Measurements from ENCODE around the gene ABLIM3. TPM values are rescaled to one million over a fixed set of nuclear protein-coding genes. Genes with fewer than 3 reads are reported as not detected.

Gene ABLIM3
- total and polyA plus RNA-seq, 2 of the 8 experiments (the other 6 are each of a cell fraction or from before 2014, with no cell fraction given) = 0.36 to 0.56 TPM

DNA sequence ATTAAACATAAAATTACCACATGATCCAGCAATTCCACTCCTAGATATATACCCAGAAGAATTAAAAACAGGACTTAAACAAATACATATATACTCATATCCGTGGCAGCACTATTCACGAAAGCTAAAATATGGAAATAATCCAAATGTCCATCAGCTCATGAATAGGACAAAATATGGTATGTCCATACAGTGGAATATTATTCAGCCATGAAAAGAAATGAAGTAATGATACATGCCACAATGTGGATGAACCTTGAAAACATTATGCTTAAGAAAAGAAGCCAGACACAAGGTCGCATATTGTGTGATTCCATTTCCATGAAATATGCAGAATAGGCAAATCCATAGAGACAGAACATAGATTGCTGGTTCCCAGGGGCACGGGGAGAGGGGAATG is 105.6 kb downstream of the ABLIM3 start:
- Histone ChIP-seq H2BK12ac (ENCODE audit: low read depth, low read length) (no peak overlapping the region), H3K27me3 (replicated peaks in 1 of 4; ENCODE audit: control insufficient read depth in 3 of 4, extremely low read depth in 1 of 4, insufficient read depth in 3 of 4, low read length in 3 of 4) (no peaks in the 10 kb centered on the region), H3K36me3 (ENCODE audit: control insufficient read depth in 2 of 4, insufficient read depth in 4 of 4, low read length in 3 of 4) (no peaks in the 10 kb centered on the region), H4K8ac (ENCODE audit: extremely low read depth, insufficient read depth, low read length) (no peak overlapping the region), H3K4me2 (ENCODE audit: insufficient read depth in 1 of 2, low read depth in 2 of 2, low read length in 2 of 2) (no peak overlapping the region), H3K79me2 (ENCODE audit: control insufficient read depth in 1 of 2, insufficient read depth in 2 of 2, low read length in 2 of 2) (no peaks in the 10 kb centered on the region), H2BK5ac (ENCODE audit: low read depth, low read length) (no peak overlapping the region), H3K23me2 (ENCODE audit: low read depth, low read length) (no peaks in the 10 kb centered on the region), H3K18ac (ENCODE audit: extremely low read depth, low read length) (no peak overlapping the region), H3K4ac (replicated peaks; ENCODE audit: insufficient read length, low read depth, low read length) (no peak overlapping the region), H3K56ac (replicated peaks; ENCODE audit: insufficient read length, low read depth, low read length) (no peak overlapping the region), H2AFZ (ENCODE audit: low read length) (no peak overlapping the region), H2AK5ac (ENCODE audit: low read depth, low read length) (no peak overlapping the region), H3K9me3 (ENCODE audit: insufficient read depth in 2 of 2, low read depth in 1 of 2, low read length in 1 of 2) (no peaks in the 10 kb centered on the region), H4K20me1 (replicated peaks in 1 of 2; ENCODE audit: control insufficient read depth in 1 of 2, insufficient read depth in 2 of 2, low read length in 2 of 2) (no peaks in the 10 kb centered on the region), H2BK20ac (ENCODE audit: low read length) (no peak overlapping the region), H4K91ac (replicated peaks; ENCODE audit: insufficient read length, low read length) (no peak overlapping the region), H3K4me1 (replicated peaks in 1 of 4; ENCODE audit: control insufficient read depth in 3 of 4, insufficient read depth in 4 of 4, low read length in 3 of 4) (no peaks in the 10 kb centered on the region), H3K23ac (ENCODE audit: insufficient read length) (no peak overlapping the region), H3K27ac (ENCODE audit: low read depth, low read length) (no peak overlapping the region), H3K79me1 (ENCODE audit: low read depth, low read length) (no peaks in the 10 kb centered on the region), H3K9ac (replicated peaks in 1 of 4; ENCODE audit: extremely low read depth in 1 of 4, low read depth in 3 of 4, low read length in 3 of 4) (no peak overlapping the region), H2BK120ac (replicated peaks; ENCODE audit: low read depth, low read length) (no peak overlapping the region), H3K4me3 (ENCODE audit: extremely low read depth in 1 of 4, insufficient read depth in 2 of 4, low read depth in 3 of 4, low read length in 4 of 4) (no peak overlapping the region), H3K14ac (ENCODE audit: insufficient read length) (no peak overlapping the region), H2BK15ac (ENCODE audit: low read length) (no peak overlapping the region), H4K5ac (ENCODE audit: insufficient read length, low read depth, low read length) (no peak overlapping the region)
- CTCF ChIA-PET (ENCODE audit: partially characterized antibody) = interaction anchor here (0.6 to 10.9 kb wide), 7 partner anchors 10 to 686 kb away, joined by 3 to 99 read pairs (median 4); no protein-coding TSS in a partner anchor
- FAIRE-seq = no peak
- WGBS, 2 experiments (ENCODE audit: extremely low coverage in 1 of 2, insufficient coverage in 1 of 2, insufficient read length in 1 of 2, insufficient replicate concordance in 2 of 2, low coverage in 1 of 2, low lambda C conversion rate in 2 of 2, missing lambda C conversion rate in 1 of 2) = 95% methylated on average over 4 of the region's 4 CpGs; no CpG with 5 or more reads in 1 of the 2 experiments
- TF ChIP-seq POLR2AphosphoS5 (IDR thresholded peaks at IDR 0.05; ENCODE audit: low read depth, low read length) = no peak
- TF ChIP-seq ASH2L (IDR thresholded peaks at IDR 0.05; ENCODE audit: low read length) = no peak
- TF ChIP-seq CBX5 (IDR thresholded peaks at IDR 0.05; ENCODE audit: low read depth, low read length) = no peak
- TF ChIP-seq RAD21 (IDR thresholded peaks at IDR 0.05 in 1 of 2, conservative IDR thresholded peaks at IDR 0.05 in 1 of 2; ENCODE audit: low read depth in 2 of 2, low read length in 2 of 2) = no peak
- no peak for TF ChIP-seq CHD2 (IDR thresholded peaks at IDR 0.05; ENCODE audit: low read length)
- TF ChIP-seq TCF12 (IDR thresholded peaks at IDR 0.05; ENCODE audit: low read depth, low read length) = no peak
- TF ChIP-seq MAX (IDR thresholded peaks at IDR 0.05) = no peak
- TF ChIP-seq BACH1 (IDR thresholded peaks at IDR 0.05; ENCODE audit: low read length) = no peak
- TF ChIP-seq EP300 (IDR thresholded peaks at IDR 0.05; ENCODE audit: borderline replicate concordance in 1 of 2, low read depth in 2 of 2, low read length in 2 of 2) = no peak
- TF ChIP-seq SIN3A (conservative IDR thresholded peaks at IDR 0.05 in 1 of 2, IDR thresholded peaks at IDR 0.05 in 1 of 2; ENCODE audit: low read depth in 1 of 2, low read length in 2 of 2) = no peak
- no peak for TF ChIP-seq SAP30 (IDR thresholded peaks at IDR 0.05; ENCODE audit: insufficient read depth, insufficient replicate concordance, low read length)
- TF ChIP-seq RXRA (IDR thresholded peaks at IDR 0.05; ENCODE audit: insufficient read depth, low read depth, low read length) = no peak
- TF ChIP-seq, protein P1, sequence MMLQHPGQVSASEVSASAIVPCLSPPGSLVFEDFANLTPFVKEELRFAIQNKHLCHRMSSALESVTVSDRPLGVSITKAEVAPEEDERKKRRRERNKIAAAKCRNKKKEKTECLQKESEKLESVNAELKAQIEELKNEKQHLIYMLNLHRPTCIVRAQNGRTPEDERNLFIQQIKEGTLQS (IDR thresholded peaks at IDR 0.05; ENCODE audit: insufficient read depth, low read depth, low read length) = no peak
- POLR2A ChIA-PET (ENCODE audit: partially characterized antibody) = no interaction called here
- no peak for DNase-seq (ENCODE audit: low read depth in 1 of 2, low spot score in 2 of 2)
